Measurements from ENCODE around the gene FBXL14. TPM values are rescaled to one million over a fixed set of nuclear protein-coding genes. Genes with fewer than 3 reads are reported as not detected.

The FBXL14 gene
- total RNA-seq, 1 donor, result 11.2 TPM

DNA sequence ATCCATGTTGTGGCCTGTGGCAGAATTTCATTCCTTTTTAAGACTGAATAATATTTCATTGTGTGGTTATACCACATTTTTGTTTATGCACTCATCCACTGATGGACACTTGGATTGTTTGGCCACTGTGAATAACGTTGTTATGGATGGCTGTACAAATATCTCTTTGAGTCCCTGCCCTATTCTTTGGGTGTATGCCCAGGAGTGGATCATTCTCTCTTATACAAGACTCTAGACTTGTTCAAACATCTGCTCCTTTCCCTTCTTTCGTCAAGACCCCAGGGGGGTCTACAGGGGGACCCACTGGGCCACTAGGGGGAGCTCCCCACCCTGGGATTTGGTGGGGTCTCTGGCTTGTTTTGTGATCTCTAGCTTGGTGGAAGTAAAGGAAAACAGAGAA, 77.4 kb downstream of the FBXL14 start:
- TF ChIP-seq, protein P1, sequence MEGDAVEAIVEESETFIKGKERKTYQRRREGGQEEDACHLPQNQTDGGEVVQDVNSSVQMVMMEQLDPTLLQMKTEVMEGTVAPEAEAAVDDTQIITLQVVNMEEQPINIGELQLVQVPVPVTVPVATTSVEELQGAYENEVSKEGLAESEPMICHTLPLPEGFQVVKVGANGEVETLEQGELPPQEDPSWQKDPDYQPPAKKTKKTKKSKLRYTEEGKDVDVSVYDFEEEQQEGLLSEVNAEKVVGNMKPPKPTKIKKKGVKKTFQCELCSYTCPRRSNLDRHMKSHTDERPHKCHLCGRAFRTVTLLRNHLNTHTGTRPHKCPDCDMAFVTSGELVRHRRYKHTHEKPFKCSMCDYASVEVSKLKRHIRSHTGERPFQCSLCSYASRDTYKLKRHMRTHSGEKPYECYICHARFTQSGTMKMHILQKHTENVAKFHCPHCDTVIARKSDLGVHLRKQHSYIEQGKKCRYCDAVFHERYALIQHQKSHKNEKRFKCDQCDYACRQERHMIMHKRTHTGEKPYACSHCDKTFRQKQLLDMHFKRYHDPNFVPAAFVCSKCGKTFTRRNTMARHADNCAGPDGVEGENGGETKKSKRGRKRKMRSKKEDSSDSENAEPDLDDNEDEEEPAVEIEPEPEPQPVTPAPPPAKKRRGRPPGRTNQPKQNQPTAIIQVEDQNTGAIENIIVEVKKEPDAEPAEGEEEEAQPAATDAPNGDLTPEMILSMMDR (IDR thresholded peaks at IDR 0.05; ENCODE audit: insufficient read depth, low read length), result peak; percentile 49
- peak; percentile 91 for DNase-seq (ENCODE audit: low read depth)
- no peak overlapping the region for H3K4me3 ChIP-seq (ENCODE audit: low read depth, low read length)

Other genes with a start within 250 kb of the FBXL14 start
- gene WNT5B, start 34.6 kb upstream of the FBXL14 start, total RNA-seq (ENCODE audit: low replicate concordance), result 3.1 and 16.6 TPM in 2 replicates
- 12.4 and 26.0 TPM in 2 replicates for gene ADIPOR2, start 96.5 kb upstream of the FBXL14 start, total RNA-seq (ENCODE audit: low replicate concordance)
- not detected in 2 replicates for gene LRTM2, start 226.0 kb upstream of the FBXL14 start, total RNA-seq (ENCODE audit: low replicate concordance)

All from fibroblast of the aortic adventitia (primary cell).